AG20443 (cell line): ENCODE results near the gene UTP25.
"Not testable (repeated sequence)": the region's sequence is repeated elsewhere in the genome, so short reads cannot be mapped to it uniquely, and the experiment has no call there.

Source experiments
- DNase-seq: peaks from one replicate; pipeline ENCODE4 v3.0.0; 2012; ENCODE audit warnings: low spot score, mixed read lengths

Gene UTP25

GRCh38 chr1:209898271-209898670 is 70.5 kb downstream of the UTP25 start:
- DNase-seq = not testable (repeated sequence)

- DNase-seq = not testable (repeated sequence)
Observed at GRCh38 chr1:209898851-209899250, 71.1 kb downstream of the UTP25 start.

GRCh38 chr1:209899948-209900347 is 72.2 kb downstream of the UTP25 start:
- DNase-seq = no peak

- DNase-seq = peak; percentile 65
Observed at GRCh38 chr1:209900734-209901133, 73.0 kb downstream of the UTP25 start.

DNA sequence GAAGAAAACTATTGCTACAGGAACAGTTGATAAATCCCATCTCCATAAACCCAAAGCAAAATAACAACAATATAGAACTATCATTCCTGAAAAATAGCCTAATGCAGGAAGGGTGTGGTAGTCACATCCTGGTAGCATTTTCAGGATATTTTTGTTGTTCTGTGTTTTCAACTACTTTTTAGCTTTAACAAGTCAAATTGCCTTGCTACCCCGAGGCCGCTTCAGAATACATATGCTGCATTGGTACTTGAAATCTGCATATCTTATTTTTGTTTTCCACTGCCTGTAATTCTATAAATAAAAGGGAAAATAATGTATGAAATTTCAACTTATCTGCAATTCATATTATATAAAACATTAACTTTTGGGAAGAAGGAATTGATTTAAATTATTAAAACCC is 73.4 kb downstream of the UTP25 start:
- no peak for DNase-seq

GRCh38 chr1:209904774-209905173 is 77.0 kb downstream of the UTP25 start:
- not testable (repeated sequence) for DNase-seq
